Tibial nerve (tissue), 4 donors: ENCODE measurements around the gene CHKA.

ENCODE experiments used
- CTCF ChIP-seq, 5 experiments: fragments of 200-600 bp in 3 of 5; fragments of 450-650 bp in 2 of 5; sonication (generic) in 3 of 5; IDR thresholded peaks; one replicate each; pipeline ENCODE4 v1.5.1; 2016 to 2019; ENCODE audit warnings: antibody characterized with exemption in 5 of 5, mild to moderate bottlenecking in 3 of 5, moderate library complexity in 2 of 5
- EP300 ChIP-seq, 2 donors: sonication (generic); formaldehyde crosslinking; IDR thresholded peaks; one replicate each; pipeline ENCODE4 v1.6.1; 2017; ENCODE audit warnings: antibody characterized with exemption in 2 of 2, mild to moderate bottlenecking in 1 of 2

GRCh38 chr11:68145120-68145866 is 24.1 kb upstream of the CHKA start:
- TF ChIP-seq EP300 (IDR thresholded peaks at IDR 0.05) (no peak), CTCF (IDR thresholded peaks at IDR 0.05) (no peak)
